HEK293 (cell line): ENCODE measurements around the gene DPH5.

Source experiments
- BCL11B ChIP-seq: fragments of 450-650 bp; formaldehyde crosslinking; IDR thresholded peaks from 2 replicates; pipeline ENCODE4 v1.5.1; 2016; ENCODE audit warnings: low read depth, missing biosample characterization, missing genetic modification characterization
- GFI1B ChIP-seq: fragments of 450-650 bp; formaldehyde crosslinking; IDR thresholded peaks from 2 replicates; pipeline ENCODE4 v1.5.1; 2016; ENCODE audit warnings: missing biosample characterization, missing genetic modification characterization
- IKZF3 ChIP-seq: fragments of 450-650 bp; IDR thresholded peaks from 2 replicates; pipeline ENCODE4 v1.5.0; 2018; ENCODE audit warnings: missing biosample characterization, mild to moderate bottlenecking, missing genetic modification characterization, moderate library complexity
- OSR2 ChIP-seq: fragments of 450-650 bp; formaldehyde crosslinking; IDR thresholded peaks from 2 replicates; pipeline ENCODE4 v1.5.1; 2016; ENCODE audit warnings: missing biosample characterization, missing genetic modification characterization
- OVOL3 ChIP-seq: fragments of 450-650 bp; formaldehyde crosslinking; IDR thresholded peaks from 2 replicates; pipeline ENCODE4 v1.5.1; 2016; ENCODE audit warnings: missing biosample characterization, missing genetic modification characterization
- RBAK ChIP-seq: fragments of 450-650 bp; formaldehyde crosslinking; IDR thresholded peaks from 2 replicates; pipeline ENCODE4 v1.5.1; 2016; ENCODE audit warnings: missing biosample characterization, missing genetic modification characterization
- ZNF184 ChIP-seq: fragments of 450-650 bp; IDR thresholded peaks from 2 replicates; pipeline ENCODE4 v1.5.1; 2018; ENCODE audit warnings: missing biosample characterization, mild to moderate bottlenecking, missing genetic modification characterization
- ZNF23 ChIP-seq: fragments of 450-650 bp; formaldehyde crosslinking; IDR thresholded peaks from 2 replicates; pipeline ENCODE4 v1.5.1; 2016; ENCODE audit warnings: missing biosample characterization, missing genetic modification characterization, borderline replicate concordance
- ZNF274 ChIP-seq, 2 experiments: fragments of 200-500 bp in 1 of 2; fragments of 450-650 bp in 1 of 2; sonication (Bioruptor generic) in 1 of 2; formaldehyde crosslinking in 1 of 2; IDR thresholded peaks; 2 replicates each; pipeline versions ENCODE4 v1.5.1 to v1.6.1; 2014 to 2016; ENCODE audit warnings: borderline replicate concordance in 1 of 2, inconsistent platforms in 1 of 2, low read length in 1 of 2, missing biosample characterization in 1 of 2, missing genetic modification characterization in 1 of 2
- ZNF280C ChIP-seq: fragments of 450-650 bp; formaldehyde crosslinking; IDR thresholded peaks from 2 replicates; pipeline ENCODE4 v1.5.1; 2016; ENCODE audit warnings: missing biosample characterization, missing genetic modification characterization
- ZNF660 ChIP-seq: fragments of 450-650 bp; IDR thresholded peaks from 2 replicates; pipeline ENCODE4 v1.5.1; 2018; ENCODE audit warnings: missing biosample characterization, mild to moderate bottlenecking, missing genetic modification characterization
- TF ChIP-seq, protein P1 (sequence below): fragments of 450-650 bp; IDR thresholded peaks from 2 replicates; pipeline ENCODE4 v1.5.1; 2018; ENCODE audit warnings: missing biosample characterization, mild to moderate bottlenecking, missing genetic modification characterization

DNA sequence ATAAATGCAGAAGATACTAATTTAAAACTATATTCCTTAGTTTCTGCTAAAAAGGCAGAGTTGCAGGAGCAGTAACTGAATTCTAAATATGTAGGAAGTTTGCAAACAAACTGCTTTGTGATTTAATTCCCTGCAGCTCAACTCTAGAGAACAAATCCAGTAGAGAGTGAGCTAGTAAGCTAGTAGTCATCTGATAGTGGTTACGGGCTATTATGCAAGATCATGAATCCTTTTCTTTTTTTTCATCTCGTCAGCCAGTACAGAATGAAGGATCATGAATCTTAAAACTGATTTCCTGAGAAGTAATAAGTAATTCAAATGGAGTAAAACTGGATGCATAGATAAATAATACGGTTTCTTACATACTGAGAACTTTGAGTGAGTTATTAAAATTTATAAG lies 3.3 kb downstream of the DPH5 start:
- TF ChIP-seq ZNF184 (tag by site-specific recombination) (no peak), ZNF660 (tag by site-specific recombination) (no peak), OVOL3 (tag by site-specific recombination) (no peak), GFI1B (tag by site-specific recombination) (no peak), RBAK (tag by site-specific recombination) (no peak), BCL11B (tag by site-specific recombination) (no peak), ZNF280C (tag by site-specific recombination) (no peak), ZNF274 (IDR thresholded peaks at IDR 0.05; ENCODE audit: low read length) (no peak), ZNF274 (tag by site-specific recombination; IDR thresholded peaks at IDR 0.05; ENCODE audit: borderline replicate concordance) (no peak), ZNF23 (no peak), IKZF3 (no peak), OSR2 (tag by site-specific recombination) (no peak)
- TF ChIP-seq, protein P1, sequence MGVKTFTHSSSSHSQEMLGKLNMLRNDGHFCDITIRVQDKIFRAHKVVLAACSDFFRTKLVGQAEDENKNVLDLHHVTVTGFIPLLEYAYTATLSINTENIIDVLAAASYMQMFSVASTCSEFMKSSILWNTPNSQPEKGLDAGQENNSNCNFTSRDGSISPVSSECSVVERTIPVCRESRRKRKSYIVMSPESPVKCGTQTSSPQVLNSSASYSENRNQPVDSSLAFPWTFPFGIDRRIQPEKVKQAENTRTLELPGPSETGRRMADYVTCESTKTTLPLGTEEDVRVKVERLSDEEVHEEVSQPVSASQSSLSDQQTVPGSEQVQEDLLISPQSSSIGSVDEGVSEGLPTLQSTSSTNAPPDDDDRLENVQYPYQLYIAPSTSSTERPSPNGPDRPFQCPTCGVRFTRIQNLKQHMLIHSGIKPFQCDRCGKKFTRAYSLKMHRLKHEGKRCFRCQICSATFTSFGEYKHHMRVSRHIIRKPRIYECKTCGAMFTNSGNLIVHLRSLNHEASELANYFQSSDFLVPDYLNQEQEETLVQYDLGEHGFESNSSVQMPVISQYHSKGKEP = no peak
